Liver (tissue), 3 donors: ENCODE measurements around the gene IL22RA1.

Experiments used
- HNF4G ChIP-seq: IDR thresholded peaks from 2 replicates; pipeline ENCODE4 v1.6.1; 2016; ENCODE audit warnings: antibody characterized with exemption
- SP1 ChIP-seq: IDR thresholded peaks from 2 replicates; pipeline ENCODE4 v1.6.1; 2018; ENCODE audit warnings: antibody characterized with exemption, mild to moderate bottlenecking
- YY1 ChIP-seq: IDR thresholded peaks from 2 replicates; pipeline ENCODE4 v1.6.1; 2016; ENCODE audit warnings: antibody characterized with exemption, mild to moderate bottlenecking
- TF ChIP-seq, protein P1 (sequence below): fragments of 150-350 bp; IDR thresholded peaks from 2 replicates; pipeline ENCODE4 v1.5.1; 2017; ENCODE audit warnings: improper control_type of control experiment, low read depth, low read length; ENCODE audit not compliant: missing input control
- TF ChIP-seq, protein P2 (sequence below): IDR thresholded peaks from 2 replicates; pipeline ENCODE4 v1.6.1; 2016; ENCODE audit warnings: antibody characterized with exemption
- donor health status: healthy.
- donor health status: healthy.

GRCh38 chr1:24075590-24075854, 67.4 kb downstream of the IL22RA1 start:
- TF ChIP-seq, protein P1, sequence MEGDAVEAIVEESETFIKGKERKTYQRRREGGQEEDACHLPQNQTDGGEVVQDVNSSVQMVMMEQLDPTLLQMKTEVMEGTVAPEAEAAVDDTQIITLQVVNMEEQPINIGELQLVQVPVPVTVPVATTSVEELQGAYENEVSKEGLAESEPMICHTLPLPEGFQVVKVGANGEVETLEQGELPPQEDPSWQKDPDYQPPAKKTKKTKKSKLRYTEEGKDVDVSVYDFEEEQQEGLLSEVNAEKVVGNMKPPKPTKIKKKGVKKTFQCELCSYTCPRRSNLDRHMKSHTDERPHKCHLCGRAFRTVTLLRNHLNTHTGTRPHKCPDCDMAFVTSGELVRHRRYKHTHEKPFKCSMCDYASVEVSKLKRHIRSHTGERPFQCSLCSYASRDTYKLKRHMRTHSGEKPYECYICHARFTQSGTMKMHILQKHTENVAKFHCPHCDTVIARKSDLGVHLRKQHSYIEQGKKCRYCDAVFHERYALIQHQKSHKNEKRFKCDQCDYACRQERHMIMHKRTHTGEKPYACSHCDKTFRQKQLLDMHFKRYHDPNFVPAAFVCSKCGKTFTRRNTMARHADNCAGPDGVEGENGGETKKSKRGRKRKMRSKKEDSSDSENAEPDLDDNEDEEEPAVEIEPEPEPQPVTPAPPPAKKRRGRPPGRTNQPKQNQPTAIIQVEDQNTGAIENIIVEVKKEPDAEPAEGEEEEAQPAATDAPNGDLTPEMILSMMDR, result no peak
- TF ChIP-seq SP1 (no peak), YY1 (no peak), HNF4G (no peak)
- TF ChIP-seq, protein P2, sequence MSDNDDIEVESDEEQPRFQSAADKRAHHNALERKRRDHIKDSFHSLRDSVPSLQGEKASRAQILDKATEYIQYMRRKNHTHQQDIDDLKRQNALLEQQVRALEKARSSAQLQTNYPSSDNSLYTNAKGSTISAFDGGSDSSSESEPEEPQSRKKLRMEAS, result no peak
